ENCODE data around the gene SGCA. TPM values are rescaled to one million over a fixed set of nuclear protein-coding genes. Genes with fewer than 3 reads are reported as not detected.

SGCA gene
- total and polyA plus RNA-seq, 2 donors (not counting 3 experiments of a cell fraction or from before 2014, with no cell fraction given), result not detected

GRCh38 chr17:50151041-50151936 is 14.5 kb upstream of the SGCA start:
- Histone ChIP-seq H3K27me3 (ENCODE audit: control insufficient read depth in 2 of 2, insufficient read depth in 2 of 2, low read length in 2 of 2) (no peaks in the 10 kb centered on the region), H2AFZ (ENCODE audit: low read depth, low read length) (no peak overlapping the region), H3K9ac (replicated peaks; ENCODE audit: extremely low read depth, insufficient read depth, low read length) (peak overlapping the region; percentile 12), H4K20me1 (replicated peaks; ENCODE audit: control insufficient read depth, extremely low read depth, insufficient read depth, low read length) (no peaks in the 10 kb centered on the region), H3K27ac (ENCODE audit: insufficient read depth, low read depth, low read length) (peak overlapping the region; percentile 54), H3K9me3 (replicated peaks; ENCODE audit: control insufficient read depth, insufficient read depth, low read length) (no peaks in the 10 kb centered on the region), H3K36me3 (ENCODE audit: control insufficient read depth in 2 of 2, extremely low read depth in 1 of 2, insufficient read depth in 2 of 2, low read length in 2 of 2) (no peaks in the 10 kb centered on the region), H3K9me1 (replicated peaks; ENCODE audit: control insufficient read depth, extremely low read depth, insufficient read depth, low read length) (no peaks in the 10 kb centered on the region), H3K4me2 (ENCODE audit: insufficient read depth, low read length) (peak overlapping the region; percentile 53), H3K4me1 (ENCODE audit: control insufficient read depth, extremely low read depth, insufficient read depth, low read length) (peaks cover 32% of the 10 kb centered on the region), H3K4me3 (replicated peaks in 1 of 3; ENCODE audit: insufficient read depth in 1 of 3, low read depth in 1 of 3, low read length in 3 of 3) (peak overlapping the region in 2 of 3 experiments; percentile 24 to 82), H3K79me2 (ENCODE audit: control insufficient read depth, insufficient read depth, low read length) (peaks cover 44% of the 10 kb centered on the region)
- CTCF ChIA-PET, result interaction anchor here (0.9 to 4.5 kb wide), 17 partner anchors 8 to 57 kb away, joined by 3 to 47 read pairs (median 6); partner anchors contain the start of genes COL1A1, PDK2, SAMD14 and SGCA
- peak; percentile 72 for TF ChIP-seq POLR2AphosphoS5 (IDR thresholded peaks at IDR 0.05; ENCODE audit: insufficient read depth, low read depth, low read length)
- TF ChIP-seq FOS (IDR thresholded peaks at IDR 0.05; ENCODE audit: borderline replicate concordance, insufficient read depth, low read length), result no peak
- TF ChIP-seq, protein P1, sequence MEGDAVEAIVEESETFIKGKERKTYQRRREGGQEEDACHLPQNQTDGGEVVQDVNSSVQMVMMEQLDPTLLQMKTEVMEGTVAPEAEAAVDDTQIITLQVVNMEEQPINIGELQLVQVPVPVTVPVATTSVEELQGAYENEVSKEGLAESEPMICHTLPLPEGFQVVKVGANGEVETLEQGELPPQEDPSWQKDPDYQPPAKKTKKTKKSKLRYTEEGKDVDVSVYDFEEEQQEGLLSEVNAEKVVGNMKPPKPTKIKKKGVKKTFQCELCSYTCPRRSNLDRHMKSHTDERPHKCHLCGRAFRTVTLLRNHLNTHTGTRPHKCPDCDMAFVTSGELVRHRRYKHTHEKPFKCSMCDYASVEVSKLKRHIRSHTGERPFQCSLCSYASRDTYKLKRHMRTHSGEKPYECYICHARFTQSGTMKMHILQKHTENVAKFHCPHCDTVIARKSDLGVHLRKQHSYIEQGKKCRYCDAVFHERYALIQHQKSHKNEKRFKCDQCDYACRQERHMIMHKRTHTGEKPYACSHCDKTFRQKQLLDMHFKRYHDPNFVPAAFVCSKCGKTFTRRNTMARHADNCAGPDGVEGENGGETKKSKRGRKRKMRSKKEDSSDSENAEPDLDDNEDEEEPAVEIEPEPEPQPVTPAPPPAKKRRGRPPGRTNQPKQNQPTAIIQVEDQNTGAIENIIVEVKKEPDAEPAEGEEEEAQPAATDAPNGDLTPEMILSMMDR (IDR thresholded peaks at IDR 0.05; ENCODE audit: extremely low read depth in 1 of 2, insufficient read depth in 1 of 2, low read depth in 1 of 2, low read length in 2 of 2), result peak; percentile 27 to 80
- dilution Hi-C loops (cut with MboI; ENCODE audit: extremely low pct_ligation_motif_present, low sequenced_read_pairs) (no loop called here), intact Hi-C loops (cut with micrococcal nuclease) (no loop called here)
- POLR2A ChIA-PET, result interaction anchor here (1.0 to 1.3 kb wide), 2 partner anchors 27 to 34 kb away, joined by 3 read pairs; no protein-coding TSS in a partner anchor
- DNase-seq (ENCODE audit: low read depth, low spot score), result peak; percentile 85
- BruUV-seq (replicated peaks), result no TSS peak
- FAIRE-seq, result no peak

All from endothelial cell of umbilical vein (primary cell).